Endodermal cell (in vitro differentiated cells): ENCODE data around the gene WDR19. TPM values are rescaled to one million over a fixed set of nuclear protein-coding genes. Genes with fewer than 3 reads are reported as not detected.
A peak's percentile ranks its signal among the peaks of the same experiment; 100 is the strongest.

ENCODE experiments used
- DNase-seq: peaks from one replicate; pipeline ENCODE4 v3.0.0-alpha.2; 2017
- H3K27ac ChIP-seq: 2 replicates; pipeline ENCODE4 v1.5.1; 2013; ENCODE audit warnings: mild to moderate bottlenecking, low read depth, low read length, moderate library complexity
- H3K27me3 ChIP-seq: 2 replicates; pipeline ENCODE4 v1.6.1; 2013; ENCODE audit warnings: mild to moderate bottlenecking, low read length, moderate library complexity; ENCODE audit not compliant: insufficient read depth, control insufficient read depth, poor library complexity, severe bottlenecking
- H3K36me3 ChIP-seq: 2 replicates; pipeline ENCODE4 v1.7.0; 2013; ENCODE audit warnings: mild to moderate bottlenecking, low read length, moderate library complexity; ENCODE audit not compliant: control insufficient read depth, insufficient read depth
- H3K4me1 ChIP-seq: one replicate; pipeline ENCODE4 v1.7.0; 2013; ENCODE audit warnings: low read length; ENCODE audit not compliant: control insufficient read depth, insufficient read depth
- H3K4me3 ChIP-seq: 2 replicates; pipeline ENCODE4 v1.5.1; 2013; ENCODE audit warnings: mild to moderate bottlenecking, low read length, moderate library complexity
- H3K9ac ChIP-seq: 2 replicates; pipeline ENCODE4 v1.6.1; 2013; ENCODE audit warnings: mild to moderate bottlenecking, low read length, moderate library complexity; ENCODE audit not compliant: poor library complexity, severe bottlenecking; ENCODE audit errors: extremely low read depth
- H3K9me3 ChIP-seq: 2 replicates; pipeline ENCODE4 v1.6.1; 2013; ENCODE audit warnings: mild to moderate bottlenecking, low read length, moderate library complexity; ENCODE audit not compliant: control insufficient read depth
- H3K27ac Mint-ChIP-seq: 2 replicates; pipeline ENCODE4 v1.8.0; 2020; ENCODE audit warnings: mixed read lengths
- H3K27me3 Mint-ChIP-seq: 2 replicates; pipeline ENCODE4 v1.8.0; 2021; ENCODE audit warnings: mild to moderate bottlenecking, mixed read lengths; ENCODE audit not compliant: insufficient read depth
- H3K36me3 Mint-ChIP-seq: 2 replicates; pipeline ENCODE4 v1.8.0; 2020; ENCODE audit warnings: low read depth, mixed read lengths
- H3K4me1 Mint-ChIP-seq: 2 replicates; pipeline ENCODE4 v1.8.0; 2020; ENCODE audit warnings: mixed read lengths
- H3K4me3 Mint-ChIP-seq: 2 replicates; pipeline ENCODE4 v1.8.0; 2020; ENCODE audit warnings: mild to moderate bottlenecking, moderate library complexity, mixed read lengths
- H3K9me3 Mint-ChIP-seq: 2 replicates; pipeline ENCODE4 v1.8.0; 2020; ENCODE audit warnings: mild to moderate bottlenecking, mixed read lengths
- CTCF ChIP-seq: fragments of 200-600 bp; sonication (generic); conservative IDR thresholded peaks from 2 replicates; pipeline ENCODE4 v1.5.0; 2021; ENCODE audit warnings: antibody characterized with exemption, mild to moderate bottlenecking
- WGBS, 2 experiments: methylation state at CpG; one replicate each; pipeline versions ENCODE4 v1.1.5 to v1.1.7; 2013; ENCODE audit warnings: missing lambda C conversion rate in 2 of 2, mixed read lengths in 1 of 2; ENCODE audit not compliant: insufficient coverage in 1 of 2, insufficient read length in 1 of 2; 5-methylcytosine and 5-hydroxymethylcytosine counted together
- total RNA-seq, 2 donors: library from RNA; stranded (reverse); fragmentation: NEBNext Ultra II Directional in 1 of 2; extraction: Animal tissue kit (Norgen Biotek cat#: 25700) in 1 of 2; gene quantifications; 2 replicates in 1 of 2; 3 replicates in 1 of 2; pipeline ENCODE4 v1.2.1, GENCODE V29; 2021

Gene WDR19
- total RNA-seq, 2 donors from 2014 or later = 51.9 to 60.2 TPM

- Mint-ChIP-seq H3K4me1 (peaks cover 22% of the 10 kb centered on the region), H3K36me3 (peaks cover 52% of the 10 kb centered on the region), H3K4me3 (no peak overlapping the region), H3K27ac (peak overlapping the region; percentile 44), H3K27me3 (no peaks in the 10 kb centered on the region), H3K9me3 (no peaks in the 10 kb centered on the region)
- no CpG with 5 or more reads among the region's 1 CpG for whole genome bisulfite sequencing, 2 experiments
- Histone ChIP-seq H3K9me3 (no peaks in the 10 kb centered on the region), H3K27ac (no peak overlapping the region), H3K9ac (no peak overlapping the region), H3K4me1 (peaks cover 5% of the 10 kb centered on the region), H3K36me3 (peaks cover 59% of the 10 kb centered on the region), H3K27me3 (no peaks in the 10 kb centered on the region), H3K4me3 (no peak overlapping the region)
- no peak for DNase-seq
- TF ChIP-seq CTCF = no peak
Observed at GRCh38 chr4:39323821-39324220, 141.5 kb downstream of the WDR19 start.

GRCh38 chr4:39324446-39324845 lies 142.1 kb downstream of the WDR19 start:
- Histone ChIP-seq H3K36me3 (peaks cover 55% of the 10 kb centered on the region), H3K9ac (no peak overlapping the region), H3K4me3 (peak overlapping the region; percentile 32), H3K9me3 (no peaks in the 10 kb centered on the region), H3K4me1 (peaks cover 5% of the 10 kb centered on the region), H3K27ac (no peak overlapping the region), H3K27me3 (no peaks in the 10 kb centered on the region)
- no peak overlapping the region for H3K4me3 Mint-ChIP-seq
- H3K27me3 Mint-ChIP-seq = no peaks in the 10 kb centered on the region
- no peak overlapping the region for H3K27ac Mint-ChIP-seq
- peaks cover 22% of the 10 kb centered on the region for H3K4me1 Mint-ChIP-seq
- TF ChIP-seq CTCF = no peak
- no peaks in the 10 kb centered on the region for H3K9me3 Mint-ChIP-seq
- DNase-seq = no peak
- H3K36me3 Mint-ChIP-seq = peaks cover 48% of the 10 kb centered on the region
- 86% methylated on average over 2 of the region's 2 CpGs; no CpG with 5 or more reads in 1 of the 2 experiments for WGBS, 2 experiments

- no peak for DNase-seq
- no peaks in the 10 kb centered on the region for H3K9me3 Mint-ChIP-seq
- no peaks in the 10 kb centered on the region for H3K9me3 ChIP-seq
- H3K27me3 ChIP-seq = no peaks in the 10 kb centered on the region
- TF ChIP-seq CTCF = no peak
- H3K27ac Mint-ChIP-seq = no peak overlapping the region
- no peak overlapping the region for H3K27ac ChIP-seq
- H3K36me3 Mint-ChIP-seq = peaks cover 44% of the 10 kb centered on the region
- H3K4me3 ChIP-seq = no peak overlapping the region
- H3K4me1 ChIP-seq = peaks cover 5% of the 10 kb centered on the region
- H3K4me1 Mint-ChIP-seq = peaks cover 22% of the 10 kb centered on the region
- 54 to 69% methylated on average over 3 to 4 of the region's 4 CpGs for WGBS, 2 experiments
- no peak overlapping the region for H3K9ac ChIP-seq
- H3K4me3 Mint-ChIP-seq = no peak overlapping the region
- H3K27me3 Mint-ChIP-seq = no peaks in the 10 kb centered on the region
- peaks cover 49% of the 10 kb centered on the region for H3K36me3 ChIP-seq
Observed at GRCh38 chr4:39324897-39325613, 142.7 kb downstream of the WDR19 start.
